ENCODE data around the gene VCX3A. TPM values are rescaled to one million over a fixed set of nuclear protein-coding genes. Genes with fewer than 3 reads are reported as not detected.

The VCX3A gene
- total and polyA plus RNA-seq, 2 of the 4 experiments (the other 2 are of a cell fraction), result not detected

GRCh38 chrX:6505960-6506359, 29.0 kb downstream of the VCX3A start:
- Histone ChIP-seq H4K20me1 (ENCODE audit: insufficient read depth, low read length) (no peaks in the 10 kb centered on the region), H3K9me3 (ENCODE audit: control insufficient read depth, insufficient read depth, low read length) (peaks cover 11% of the 10 kb centered on the region), H3K4me1 (ENCODE audit: control insufficient read depth, insufficient read depth, low read length) (no peaks in the 10 kb centered on the region), H3K4me3 (ENCODE audit: insufficient read depth, low read depth, low read length) (no peak overlapping the region), H3K4ac (ENCODE audit: low read depth, low read length) (no peak overlapping the region), H3K27me3 (ENCODE audit: control insufficient read depth, insufficient read depth, low read length) (no peaks in the 10 kb centered on the region), H3K36me3 (ENCODE audit: control insufficient read depth, insufficient read depth, low read length) (no peaks in the 10 kb centered on the region), H4K8ac (ENCODE audit: low read depth in 2 of 2, low read length in 2 of 2) (no peak overlapping the region), H2BK20ac (ENCODE audit: low read depth, low read length) (no peak overlapping the region), H4K5ac (ENCODE audit: low read depth, low read length) (no peak overlapping the region), H2AFZ (replicated peaks; ENCODE audit: low read length, poor library complexity) (no peak overlapping the region), H2BK5ac (ENCODE audit: low read depth, low read length, poor library complexity, severe bottlenecking) (no peak overlapping the region), H4K91ac (ENCODE audit: insufficient read depth, low read depth, low read length) (no peak overlapping the region), H3K79me1 (ENCODE audit: low read depth in 1 of 2, low read length in 2 of 2) (no peaks in the 10 kb centered on the region), H3K23ac (ENCODE audit: low read depth, low read length) (no peak overlapping the region), H3K9me1 (ENCODE audit: insufficient read depth, low read length) (no peaks in the 10 kb centered on the region), H3K56ac (ENCODE audit: extremely low read depth, insufficient read depth, low read length) (no peak overlapping the region), H3K18ac (ENCODE audit: low read depth, low read length) (no peak overlapping the region), H2AK9ac (replicated peaks; ENCODE audit: low read depth, low read length, poor library complexity) (no peak overlapping the region), H2BK15ac (ENCODE audit: low read depth, low read length) (no peak overlapping the region), H2AK5ac (ENCODE audit: low read depth, low read length) (no peak overlapping the region), H2BK120ac (ENCODE audit: low read depth, low read length) (no peak overlapping the region), H3K4me2 (ENCODE audit: low read depth, low read length) (no peak overlapping the region), H3K9ac (ENCODE audit: low read depth, low read length) (no peak overlapping the region), H3K14ac (replicated peaks; ENCODE audit: low read depth, low read length) (no peak overlapping the region), H3K27ac (ENCODE audit: insufficient read depth, low read length) (no peak overlapping the region)
- ChIA-PET CTCF (no interaction called here), POLR2A (ENCODE audit: unreplicated experiment) (no interaction called here)
- dilution Hi-C loops (cut with HindIII; ENCODE audit: low sequenced_read_pairs, unreplicated experiment) (no loop called here), in situ Hi-C loops (cut with MboI; ENCODE audit: low sequenced_read_pairs) (no loop called here), intact Hi-C loops (cut with micrococcal nuclease) (no loop called here)
- no TSS peak for BruUV-seq (replicated peaks)
- DNase-seq, result no peak
- TF ChIP-seq BHLHE40 (IDR thresholded peaks at IDR 0.05; ENCODE audit: low read depth, low read length) (no peak), FOS (IDR thresholded peaks at IDR 0.05; ENCODE audit: low read depth, low read length) (no peak), RAD21 (IDR thresholded peaks at IDR 0.05; ENCODE audit: low read length) (no peak), MAZ (IDR thresholded peaks at IDR 0.05; ENCODE audit: borderline replicate concordance, low read depth, low read length) (no peak), MAFK (IDR thresholded peaks at IDR 0.05; ENCODE audit: low read depth, low read length) (no peak), CHD1 (IDR thresholded peaks at IDR 0.05; ENCODE audit: low read depth, low read length) (no peak), POLR2A (IDR thresholded peaks at IDR 0.05; ENCODE audit: low read depth, low read length) (no peak), RCOR1 (IDR thresholded peaks at IDR 0.05; ENCODE audit: insufficient replicate concordance, low read length) (no peak), NFE2L2 (IDR thresholded peaks at IDR 0.05; ENCODE audit: low read depth, low read length) (no peak), USF2 (IDR thresholded peaks at IDR 0.05; ENCODE audit: low read depth, low read length) (no peak), ELK1 (IDR thresholded peaks at IDR 0.05; ENCODE audit: borderline replicate concordance, low read depth, low read length) (no peak), MXI1 (IDR thresholded peaks at IDR 0.05; ENCODE audit: borderline replicate concordance, low read depth, low read length) (no peak), RFX5 (IDR thresholded peaks at IDR 0.05; ENCODE audit: low read depth, low read length) (no peak), CTCF (conservative IDR thresholded peaks at IDR 0.05; ENCODE audit: low read depth, low read length) (no peak), CEBPB (IDR thresholded peaks at IDR 0.05; ENCODE audit: low read depth, low read length) (no peak)
- 0% methylated on average over 1 of the region's 2 CpGs; no CpG with 5 or more reads in 1 of the 2 experiments for WGBS, 2 experiments (ENCODE audit: extremely low coverage in 2 of 2, insufficient read length in 1 of 2)
- ATAC-seq (ENCODE audit: low read depth), result no peak
